ENCODE results near the gene NSDHL. TPM values are rescaled to one million over a fixed set of nuclear protein-coding genes. Genes with fewer than 3 reads are reported as not detected.
"Not testable (repeated sequence)": the region's sequence is repeated elsewhere in the genome, so short reads cannot be mapped to it uniquely, and the experiment has no call there.

Gene NSDHL
- total RNA-seq, 2 donors from 2014 or later, result 9.4 to 10.7 TPM

DNA sequence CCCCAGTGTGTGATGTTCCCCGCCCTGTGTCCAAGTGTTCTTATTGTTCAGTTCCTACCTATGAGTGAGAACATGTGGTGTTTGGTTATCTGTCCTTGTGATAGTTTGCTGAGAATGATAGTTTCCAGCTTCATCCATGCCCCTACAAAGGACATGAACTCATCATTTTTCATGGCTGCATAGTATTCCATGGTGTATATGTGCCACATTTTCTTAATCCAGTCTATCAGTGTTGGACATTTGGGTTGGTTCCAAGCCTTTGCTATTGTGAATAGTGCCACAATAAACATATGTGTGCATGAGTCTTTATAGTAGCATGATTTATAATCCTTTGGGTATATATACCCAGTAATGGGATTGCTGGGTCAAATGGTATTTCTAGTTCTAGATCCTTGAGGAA lies 4.6 kb downstream of the NSDHL start:
- intact Hi-C loops (cut with DNase I); DNase-seq (ENCODE audit: low spot score): not testable (repeated sequence)

DNA sequence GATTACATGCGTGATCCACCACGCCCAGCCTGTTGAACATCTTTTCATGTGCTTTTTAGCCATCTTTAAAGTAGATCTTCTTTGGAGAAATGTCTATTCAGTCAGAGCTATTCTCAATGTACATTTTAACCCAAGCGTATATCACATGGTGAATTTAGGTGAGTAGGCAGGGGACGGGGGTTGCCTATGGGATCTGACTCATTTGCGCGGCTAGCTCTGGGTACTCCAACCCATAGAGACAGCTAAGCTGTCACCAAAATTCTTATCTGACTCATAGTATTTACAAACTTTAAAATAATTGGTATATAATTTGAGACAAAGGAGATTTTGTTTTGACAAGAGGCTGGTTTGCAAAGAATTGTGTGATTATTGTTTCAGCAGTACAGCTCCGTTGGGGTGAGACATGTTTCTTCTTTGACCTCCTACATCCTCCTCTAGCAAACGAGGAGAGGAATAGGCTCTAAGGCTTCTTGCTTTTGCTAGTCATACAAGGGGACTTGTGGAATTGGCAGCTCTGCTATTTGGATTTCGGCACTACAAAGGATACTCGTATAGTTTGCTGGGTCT lies 12.0 kb downstream of the NSDHL start:
- intact Hi-C loops (cut with DNase I), result no loop called here
- no peak for DNase-seq (ENCODE audit: low spot score)

DNA sequence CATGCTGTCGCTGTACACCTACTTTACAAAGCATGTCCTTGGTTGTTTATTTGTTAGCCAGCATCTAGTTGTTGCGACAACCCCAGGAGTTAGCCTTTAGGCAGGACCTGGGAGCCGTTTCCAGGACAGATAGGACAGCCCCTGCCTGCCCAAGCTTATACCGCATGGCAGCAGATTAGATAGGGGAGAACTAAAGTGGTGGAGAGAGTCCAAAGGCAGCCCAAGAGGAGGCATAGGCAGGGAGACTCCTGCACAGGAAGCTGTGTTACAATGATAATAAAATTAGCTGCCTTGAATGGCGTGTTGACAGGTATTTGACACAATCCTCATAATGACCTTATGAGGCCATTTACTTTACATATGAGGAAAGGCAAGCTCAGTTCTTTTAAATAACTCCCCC lies 13.0 kb downstream of the NSDHL start:
- DNase-seq (ENCODE audit: low spot score), result no peak

DNA sequence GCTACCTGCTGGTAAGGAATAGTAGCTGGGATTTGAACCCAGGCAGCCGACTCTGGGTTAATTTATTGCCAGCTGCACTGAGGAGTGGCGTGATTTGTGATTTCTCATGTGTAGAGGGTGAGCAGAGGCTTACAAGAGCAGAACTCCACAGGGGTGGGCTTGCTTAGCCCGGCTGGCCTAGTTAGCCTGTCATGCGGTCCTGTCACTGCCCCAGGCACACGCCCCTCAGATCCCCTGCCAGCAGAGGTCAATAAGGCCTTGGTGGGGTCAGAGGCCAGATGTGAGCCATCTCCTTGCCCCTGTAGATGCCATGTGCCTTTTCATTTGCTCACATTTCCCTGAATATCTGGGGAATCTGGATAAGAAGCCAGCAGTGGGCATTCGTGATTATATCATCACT lies 13.4 kb downstream of the NSDHL start:
- intact Hi-C loops (cut with DNase I), result no loop called here
- no peak for DNase-seq (ENCODE audit: low spot score)

More for the DNA sequence above, 13.0 kb downstream of the NSDHL start:
- intact Hi-C loops (cut with DNase I), result no loop called here

DNA sequence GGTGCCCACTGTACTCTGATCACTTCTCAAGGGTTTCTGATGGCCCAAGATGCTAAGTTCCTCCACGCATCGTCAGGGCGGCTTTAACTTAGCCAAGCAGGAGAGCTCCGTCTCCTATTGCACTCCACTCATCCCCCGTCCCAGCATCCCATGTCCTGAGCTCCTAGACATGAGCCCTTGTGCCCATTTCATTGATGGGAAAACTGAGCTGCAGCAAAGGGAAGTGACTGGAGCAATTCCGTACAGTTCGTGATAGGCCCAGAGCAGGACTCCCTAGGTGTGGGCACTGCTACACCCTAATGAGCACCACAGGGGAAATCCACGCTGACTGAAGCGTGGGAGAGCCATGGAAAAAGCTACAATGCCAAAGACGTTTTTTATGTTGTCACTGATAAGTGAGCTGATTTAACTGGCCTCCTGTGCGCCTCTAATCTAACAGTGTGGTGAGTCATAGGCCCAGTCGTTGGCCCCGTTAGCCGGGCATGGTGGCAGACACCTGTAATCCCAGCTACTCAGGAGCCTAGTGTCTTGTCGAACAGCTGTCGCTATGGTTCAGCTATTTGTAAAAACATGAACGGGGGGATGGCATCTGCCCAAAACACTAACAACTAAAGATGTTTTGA lies 14.9 kb downstream of the NSDHL start:
- intact Hi-C loops (cut with DNase I), result no loop called here
- no peak for DNase-seq (ENCODE audit: low spot score)

DNA sequence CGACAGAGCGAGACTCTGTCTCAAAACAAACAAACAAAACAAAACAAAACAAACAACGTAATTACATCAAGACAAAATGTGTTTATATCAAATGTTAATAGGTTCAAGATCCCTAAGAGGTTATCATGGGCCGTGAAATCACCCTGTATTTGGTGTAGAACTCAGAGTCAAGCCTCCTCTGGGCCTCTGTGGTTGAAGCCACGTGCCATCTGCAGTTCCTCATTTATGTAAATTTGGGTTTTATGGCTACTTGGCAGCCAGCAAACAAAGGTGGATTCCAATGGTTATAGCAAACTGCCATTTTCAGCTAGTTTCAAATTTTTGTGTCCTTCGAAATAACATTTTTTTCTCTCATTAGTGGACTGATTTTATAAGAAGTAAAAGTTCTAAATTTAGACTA lies 16.4 kb downstream of the NSDHL start:
- intact Hi-C loops (cut with DNase I), result no loop called here
- DNase-seq (ENCODE audit: low spot score), result no peak

DNA sequence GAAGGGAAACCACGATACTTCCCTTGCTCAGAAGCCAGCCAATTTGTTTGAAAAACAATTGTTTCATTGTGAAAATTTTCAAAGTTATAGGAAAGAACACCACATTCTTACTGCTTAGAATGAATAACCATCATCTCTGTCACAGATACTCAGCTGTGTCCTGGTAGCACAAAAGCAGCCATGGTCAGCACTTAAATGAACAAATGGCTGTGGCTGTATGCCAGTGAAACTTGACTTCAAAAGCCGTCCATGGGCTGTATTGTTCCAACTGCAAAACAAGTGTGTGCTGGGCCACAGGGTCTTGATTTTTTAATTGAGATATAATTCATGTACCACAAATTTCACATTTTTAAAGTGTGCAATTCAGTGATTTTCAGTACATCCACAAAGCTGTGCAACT lies 19.6 kb downstream of the NSDHL start:
- intact Hi-C loops (cut with DNase I), result no loop called here
- no peak for DNase-seq (ENCODE audit: low spot score)

DNA sequence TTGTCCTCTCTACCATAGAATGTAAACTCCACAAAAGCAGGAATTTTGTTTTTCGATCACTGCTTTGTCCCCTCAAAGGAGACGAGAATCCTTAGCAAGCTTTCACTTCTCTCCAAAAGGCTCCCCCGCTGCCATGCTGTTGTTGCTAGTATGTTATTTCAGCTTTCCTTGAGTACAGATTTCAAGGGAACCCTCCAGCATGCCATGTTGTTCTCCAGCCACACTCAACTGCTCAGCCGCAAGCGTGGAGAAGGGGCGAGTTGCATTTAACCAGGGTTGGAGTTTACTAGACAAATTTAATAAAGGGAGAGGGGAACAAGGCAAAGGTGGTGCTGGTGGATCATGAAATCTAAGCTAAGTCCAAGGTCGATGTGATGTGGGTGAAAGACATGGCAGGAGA lies 23.1 kb downstream of the NSDHL start:
- intact Hi-C loops (cut with DNase I), result no loop called here
- no peak for DNase-seq (ENCODE audit: low spot score)

DNA sequence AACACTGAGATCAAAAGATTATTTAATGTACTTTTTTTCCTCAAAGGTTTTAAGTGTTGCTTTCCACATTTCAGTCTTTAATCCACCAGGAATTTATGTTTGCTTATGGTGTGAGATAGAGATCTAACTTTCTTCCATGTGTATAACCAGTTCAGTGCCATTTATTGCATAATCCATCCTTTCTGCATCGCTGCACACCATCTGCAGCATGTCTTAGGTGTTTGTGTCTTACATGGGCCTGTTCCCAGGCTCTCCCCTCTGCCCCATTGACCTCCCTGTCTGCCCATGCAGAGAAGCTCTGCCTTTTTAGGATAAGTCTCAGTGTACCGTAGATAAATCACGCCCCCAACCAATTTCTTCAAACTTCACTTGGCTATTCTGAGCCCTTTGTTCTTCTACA lies 30.3 kb downstream of the NSDHL start:
- intact Hi-C loops (cut with DNase I), result no loop called here
- no peak for DNase-seq (ENCODE audit: low spot score)

DNA sequence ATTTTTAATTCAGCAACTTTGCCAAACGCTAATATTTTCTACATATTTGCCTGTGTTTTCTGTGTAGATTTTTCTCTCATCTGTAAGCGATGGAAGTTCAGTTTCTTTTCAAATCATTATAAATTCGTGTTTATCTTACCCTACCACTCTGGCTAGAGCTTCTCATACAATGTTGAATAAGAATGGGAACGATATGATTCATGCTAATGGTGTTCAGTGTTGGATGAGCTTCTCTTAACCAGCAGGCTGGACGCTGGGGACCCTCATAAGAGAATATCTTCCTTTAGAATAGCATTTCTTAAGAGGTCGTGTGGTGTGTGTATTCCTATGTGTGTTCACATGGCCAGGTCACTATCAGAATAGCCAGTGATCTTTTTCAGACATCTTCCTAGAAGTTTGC lies 31.0 kb downstream of the NSDHL start:
- DNase-seq (ENCODE audit: low spot score), result no peak
- intact Hi-C loops (cut with DNase I), result no loop called here

DNA sequence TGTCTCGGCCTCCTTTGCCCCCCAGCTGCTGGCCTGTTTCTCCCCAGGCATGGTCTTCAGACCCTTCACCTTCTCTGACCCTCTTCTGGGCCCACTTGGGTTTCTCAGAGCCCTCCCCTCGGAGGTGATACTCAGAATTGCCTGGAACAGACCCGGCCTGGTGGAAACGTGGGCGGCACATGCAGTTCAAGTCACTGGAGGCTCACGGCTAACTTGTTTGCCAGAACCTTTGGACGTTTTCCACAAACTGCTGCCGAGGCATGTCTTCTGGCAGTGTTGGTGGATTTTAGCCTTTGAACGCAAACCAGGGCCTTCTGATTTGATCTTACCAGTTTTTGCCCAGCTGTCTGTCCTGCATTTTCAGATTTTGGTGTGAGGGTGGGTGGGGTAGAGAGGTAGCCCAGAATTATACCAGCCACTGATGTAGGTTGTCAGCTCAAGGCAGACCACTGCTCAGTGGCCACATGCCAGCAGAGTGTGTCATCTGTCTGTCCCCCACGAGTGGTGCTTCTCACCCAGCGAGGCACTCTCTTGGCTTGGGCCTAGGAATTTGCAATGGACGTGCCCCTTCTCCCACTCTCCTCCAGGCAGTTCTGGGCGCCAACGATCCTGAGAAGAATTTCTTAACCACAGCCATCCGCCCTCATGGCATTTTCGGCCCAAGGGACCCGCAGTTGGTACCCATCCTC lies 34.5 kb downstream of the NSDHL start:
- intact Hi-C loops (cut with DNase I), result no loop called here
- no peak for DNase-seq (ENCODE audit: low spot score)

DNA sequence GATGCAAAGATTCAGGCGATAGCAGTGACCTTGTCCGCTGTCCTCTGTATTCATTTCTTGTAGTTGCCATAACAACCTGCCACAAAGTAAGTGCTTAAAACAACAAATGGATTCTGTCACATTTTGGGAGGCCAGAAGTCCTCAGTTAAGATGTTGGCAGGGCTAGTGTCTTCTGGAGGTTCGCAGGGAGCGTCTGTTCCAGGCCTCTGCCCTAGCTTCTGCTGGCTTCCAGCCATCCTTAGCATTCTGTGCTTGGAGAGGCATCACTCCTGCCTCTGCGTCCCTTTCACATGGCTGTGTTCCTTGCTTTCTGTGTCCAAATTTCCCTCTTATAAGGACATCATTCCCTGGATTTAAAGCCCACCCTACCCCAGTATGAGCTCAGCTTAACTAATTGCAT lies 35.5 kb downstream of the NSDHL start:
- intact Hi-C loops (cut with DNase I), result no loop called here
- DNase-seq (ENCODE audit: low spot score), result no peak

DNA sequence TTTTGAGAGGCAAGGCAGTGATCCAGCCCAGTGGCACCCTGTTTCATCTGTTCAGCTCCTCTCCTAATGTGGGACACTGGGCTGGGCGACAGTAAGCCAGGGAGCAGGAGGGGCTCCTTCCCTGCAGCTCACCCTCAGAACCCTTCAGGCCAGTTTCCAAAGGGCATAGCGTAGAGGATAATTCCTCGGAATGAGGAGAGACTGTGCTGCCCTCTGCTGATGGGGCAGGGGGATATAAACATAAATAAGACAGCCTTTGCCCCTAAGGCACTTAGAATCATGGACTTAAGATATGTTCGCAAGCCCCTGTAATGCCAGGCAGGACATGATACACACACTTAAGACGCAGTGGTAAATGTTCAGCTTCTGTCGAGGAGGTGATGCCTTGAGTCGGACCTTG lies 39.1 kb downstream of the NSDHL start:
- no peak for DNase-seq (ENCODE audit: low spot score)
- intact Hi-C loops (cut with DNase I), result no loop called here

DNA sequence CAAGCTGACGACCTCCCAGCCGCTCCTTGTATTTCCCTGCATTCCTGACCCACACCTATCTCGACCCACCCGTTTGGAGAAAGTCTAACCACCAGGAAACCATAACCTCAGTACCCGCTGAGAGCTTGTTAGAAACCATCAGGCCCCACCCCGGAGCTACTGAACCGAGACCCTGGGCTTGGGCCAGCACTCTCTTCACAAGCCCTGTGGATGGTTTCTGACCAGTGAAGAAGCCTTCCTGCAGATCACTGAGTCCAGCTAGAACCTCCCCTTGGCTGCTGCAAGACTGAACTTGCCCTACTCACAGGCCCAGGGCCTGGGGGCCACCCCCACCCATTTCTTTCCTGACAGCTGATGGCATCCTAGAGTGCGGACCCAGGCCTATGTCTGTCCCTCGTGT lies 40.4 kb downstream of the NSDHL start:
- intact Hi-C loops (cut with DNase I), result no loop called here
- DNase-seq (ENCODE audit: low spot score), result no peak

DNA sequence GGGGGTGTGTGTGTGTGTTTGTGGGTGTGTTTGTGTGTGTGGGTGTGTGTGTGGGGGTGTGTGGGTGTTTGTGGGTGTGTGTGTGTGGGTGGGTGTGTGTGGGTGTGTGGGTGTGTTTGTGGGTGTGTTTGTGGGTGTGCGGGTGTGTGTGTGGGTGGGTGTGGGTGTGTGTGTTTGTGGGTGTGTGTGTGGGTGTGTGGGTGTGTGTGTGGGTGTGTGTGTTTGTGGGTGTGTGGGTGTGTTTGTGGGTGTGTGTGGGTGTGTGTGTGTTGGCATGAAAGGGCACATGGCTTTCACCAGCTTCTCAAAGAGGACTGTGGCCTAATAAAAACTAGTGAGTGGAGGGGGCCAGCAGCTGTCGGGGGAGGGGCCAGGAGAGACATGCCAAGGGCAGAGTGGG lies 41.7 kb downstream of the NSDHL start:
- intact Hi-C loops (cut with DNase I), result no loop called here
- DNase-seq (ENCODE audit: low spot score), result no peak

DNA sequence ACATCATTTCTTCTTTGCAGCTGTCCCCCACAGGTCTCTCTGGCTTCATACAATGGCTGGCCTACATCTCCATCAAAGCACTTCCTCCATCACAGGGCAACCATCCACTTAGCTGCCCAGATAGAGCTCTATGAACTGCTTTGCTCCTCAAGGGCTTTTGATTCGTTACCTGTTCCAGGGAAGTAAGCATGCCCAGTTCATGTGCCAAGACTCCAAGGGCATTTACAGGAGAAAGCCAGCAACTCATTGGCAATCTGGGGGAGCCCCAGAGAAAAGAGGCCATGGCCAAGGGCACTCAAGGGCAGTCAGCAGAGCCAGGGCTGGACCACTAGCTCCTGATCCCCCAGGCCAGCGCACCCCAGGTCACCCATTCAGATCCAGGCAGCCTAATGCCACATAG lies 42.5 kb downstream of the NSDHL start:
- DNase-seq (ENCODE audit: low spot score), result no peak
- intact Hi-C loops (cut with DNase I), result no loop called here

DNA sequence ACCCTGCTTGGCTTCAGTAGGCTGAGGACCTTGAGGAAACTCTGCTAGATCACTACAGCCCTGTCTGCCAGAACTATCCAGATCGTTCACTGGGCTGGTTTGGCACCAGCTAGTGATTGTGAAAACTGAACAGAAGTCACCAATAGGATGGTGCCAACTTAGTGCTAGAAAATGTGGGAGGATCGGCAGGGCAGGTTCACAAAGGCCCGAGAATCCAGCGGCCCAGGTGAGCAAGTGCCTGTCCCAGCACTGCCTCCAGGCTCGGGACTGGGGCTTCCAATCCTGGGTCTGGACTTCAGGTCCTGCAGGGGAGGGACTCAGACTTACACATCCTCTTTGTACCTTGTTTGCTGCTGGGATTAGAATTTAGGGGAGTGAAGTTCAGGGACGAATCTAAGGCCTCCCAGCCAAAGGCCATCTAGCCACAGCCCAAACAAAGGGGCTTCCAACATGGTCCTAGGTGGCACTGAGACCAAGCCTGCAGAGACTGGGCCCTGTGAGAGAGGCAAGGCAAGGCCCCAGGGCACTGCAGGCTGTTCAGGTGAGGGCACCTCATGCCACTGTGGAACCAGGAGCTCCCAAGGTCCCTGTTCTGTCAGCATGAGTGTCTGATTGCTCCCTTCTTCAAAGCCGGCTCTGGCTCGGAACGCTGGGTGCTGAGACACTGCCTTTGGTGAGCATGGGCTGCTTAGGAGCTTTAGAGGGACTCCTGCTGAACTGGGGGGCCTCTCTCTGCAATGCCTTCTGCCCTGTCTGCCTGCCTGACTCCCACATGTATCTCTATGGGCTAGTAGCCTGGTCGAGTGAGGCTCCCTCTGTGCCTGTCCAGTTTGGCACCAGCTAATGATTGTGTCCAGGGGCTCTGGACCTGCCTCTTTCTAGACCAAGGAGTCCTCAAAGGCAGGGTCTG lies 46.3 kb downstream of the NSDHL start:
- intact Hi-C loops (cut with DNase I), result no loop called here
- DNase-seq (ENCODE audit: low spot score), result peak; percentile 56

DNA sequence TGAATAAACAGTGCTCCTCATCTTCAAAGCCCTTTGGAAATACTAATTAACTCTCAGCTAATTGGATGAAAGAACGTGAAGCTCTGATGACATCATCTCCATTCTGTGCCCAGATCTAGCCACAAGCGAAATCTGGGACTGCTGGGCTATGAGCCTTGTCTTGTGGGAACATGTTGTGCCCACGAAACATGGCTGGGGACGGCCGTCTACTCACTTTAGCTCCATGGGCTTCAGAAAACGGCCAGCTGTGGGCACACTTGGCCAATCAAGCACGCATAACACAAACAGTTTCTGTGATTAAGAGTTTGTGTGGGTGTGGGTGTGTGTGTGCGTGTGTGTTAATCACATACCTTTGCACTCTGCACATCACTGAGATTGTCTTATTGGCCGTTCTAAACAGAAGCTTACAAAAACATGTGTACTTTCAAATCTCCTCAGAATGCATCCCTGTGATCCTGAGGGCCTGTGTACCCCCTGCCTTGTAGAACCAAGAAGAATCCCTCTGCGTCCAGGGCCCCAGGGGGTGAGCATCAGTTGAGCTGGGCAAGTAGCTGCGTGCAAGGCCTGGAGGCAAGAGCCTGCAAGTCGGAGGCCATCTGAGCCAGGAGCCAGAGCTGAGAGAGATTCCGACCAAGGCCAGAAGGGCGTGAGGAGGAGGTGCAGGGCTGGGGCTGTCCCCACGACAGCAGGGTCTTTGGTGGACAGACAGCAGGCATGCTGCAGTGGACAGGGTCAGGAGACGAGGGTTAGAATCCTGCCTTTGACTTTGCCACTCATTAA lies 48.3 kb downstream of the NSDHL start:
- DNase-seq (ENCODE audit: low spot score), result peak; percentile 37

DNA sequence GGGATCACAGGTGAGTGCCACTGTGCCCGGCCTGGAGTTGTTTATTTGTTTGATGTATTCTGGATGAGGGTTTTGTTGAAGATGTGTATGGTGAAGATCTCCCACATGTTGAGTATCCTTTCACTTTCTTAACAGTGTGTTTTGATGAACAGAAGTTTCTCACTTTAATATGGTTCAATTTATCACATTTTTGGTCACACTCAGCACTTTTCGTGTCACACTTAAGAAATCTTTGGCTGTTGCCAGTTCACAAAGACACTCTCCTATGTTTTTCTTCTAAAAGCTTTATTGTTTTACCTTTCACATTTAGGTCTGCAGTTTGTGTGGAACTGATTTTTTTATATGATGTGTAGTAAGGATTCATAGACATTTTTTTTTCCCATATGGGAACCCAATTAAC lies 50.4 kb downstream of the NSDHL start:
- no peak for DNase-seq (ENCODE audit: low spot score)
- intact Hi-C loops (cut with DNase I), result loop anchor here in 1 of 2 donors (10.0 kb wide), 1 partner anchor 1574 kb away; the partner anchor contains the start of gene PLXNA3

More for the DNA sequence above, 48.3 kb downstream of the NSDHL start:
- intact Hi-C loops (cut with DNase I), result no loop called here

Data from posterior vena cava (tissue), 2 donors.